T-cell (primary cell): Measurements from ENCODE around the gene TMA7. TPM values are rescaled to one million over a fixed set of nuclear protein-coding genes. Genes with fewer than 3 reads are reported as not detected.

Source experiments
- ATAC-seq, 4 experiments: fragments of 200-7000 bp in 3 of 4; fragments of 150-1000 bp in 1 of 4; cut with Tn5 transposase; replicated peaks in 1 of 4; 1 replicate in 3 of 4; 2 replicates in 1 of 4; pipeline ENCODE4 v1.10.0; 2021; ENCODE audit warnings: moderate library complexity in 3 of 4, mild to moderate bottlenecking in 2 of 4, moderate number of reproducible peaks in 1 of 4
- CTCF ChIA-PET, 2 donors: fragments of 300-600 bp; sonication (Branson Sonifier 250); formaldehyde crosslinking; loops; one replicate each; lab custom pipeline; 2022; ENCODE audit warnings: antibody characterized with exemption in 2 of 2; lab: Charles Lee
- POLR2A ChIA-PET, 2 donors: fragments of 300-600 bp; sonication (Branson Sonifier 250); formaldehyde crosslinking; loops; one replicate each; lab custom pipeline; 2022; ENCODE audit warnings: antibody characterized with exemption in 2 of 2; lab: Charles Lee
- DNase-seq, 35 experiments: peaks; one replicate each; pipeline versions ENCODE4 v3.0.0 to v3.0.0-alpha.2; 2013 to 2023
- H3K27ac ChIP-seq: one replicate; pipeline ENCODE4 v1.5.1; 2013; ENCODE audit warnings: low read length
- H3K27me3 ChIP-seq, 2 experiments: replicated peaks in 1 of 2; 1 replicate in 1 of 2; 2 replicates in 1 of 2; pipeline versions ENCODE4 v1.6.1 to v1.7.0; 2013; ENCODE audit warnings: low read length in 1 of 2, mixed read lengths in 1 of 2; ENCODE audit not compliant: control insufficient read depth in 2 of 2, insufficient read depth in 2 of 2; ENCODE audit errors: extremely low read depth in 1 of 2
- H3K36me3 ChIP-seq, 2 donors: 1 replicate in 1 of 2; 2 replicates in 1 of 2; pipeline versions ENCODE4 v1.6.1 to v1.7.0; 2013; ENCODE audit warnings: low read length in 1 of 2; ENCODE audit not compliant: control insufficient read depth in 2 of 2, insufficient read depth in 1 of 2; ENCODE audit errors: extremely low read depth in 1 of 2
- H3K4me1 ChIP-seq, 2 experiments: 1 replicate in 1 of 2; 2 replicates in 1 of 2; pipeline versions ENCODE4 v1.6.1 to v1.7.0; 2013; ENCODE audit warnings: low read length in 2 of 2, mixed read lengths in 1 of 2; ENCODE audit not compliant: insufficient read depth in 2 of 2, control insufficient read depth in 1 of 2; ENCODE audit errors: extremely low read depth in 1 of 2
- H3K4me3 ChIP-seq, 2 donors: 1 replicate in 1 of 2; 2 replicates in 1 of 2; pipeline versions ENCODE4 v1.5.1 to v1.7.0; 2013; ENCODE audit warnings: mild to moderate bottlenecking in 2 of 2, low read length in 1 of 2, moderate library complexity in 1 of 2; ENCODE audit not compliant: control insufficient read depth in 1 of 2; ENCODE audit errors: extremely low read depth in 1 of 2
- H3K9me3 ChIP-seq: 2 replicates; pipeline ENCODE4 v1.7.0; 2013
- H3K27ac Mint-ChIP-seq, 2 donors: one replicate each; pipeline ENCODE4 v1.8.0; 2020 to 2021; ENCODE audit warnings: mild to moderate bottlenecking in 2 of 2, mixed read lengths in 2 of 2
- H3K27me3 Mint-ChIP-seq, 2 donors: one replicate each; pipeline ENCODE4 v1.8.0; 2021 to 2022; ENCODE audit warnings: mixed read lengths in 2 of 2
- H3K36me3 Mint-ChIP-seq: one replicate; pipeline ENCODE4 v1.8.0; 2021; ENCODE audit warnings: mixed read lengths
- H3K4me1 Mint-ChIP-seq, 3 donors: one replicate each; pipeline ENCODE4 v1.8.0; 2020 to 2022; ENCODE audit warnings: mixed read lengths in 3 of 3, mild to moderate bottlenecking in 1 of 3
- H3K4me3 Mint-ChIP-seq, 3 donors: one replicate each; pipeline ENCODE4 v1.8.0; 2020 to 2022; ENCODE audit warnings: mild to moderate bottlenecking in 3 of 3, mixed read lengths in 3 of 3, moderate library complexity in 3 of 3
- H3K9me3 Mint-ChIP-seq, 3 donors: one replicate each; pipeline ENCODE4 v1.8.0; 2020 to 2022; ENCODE audit warnings: mixed read lengths in 3 of 3
- WGBS: methylation state at CpG from one replicate; pipeline ENCODE4 v1.1.5; 2013; ENCODE audit warnings: missing lambda C conversion rate; ENCODE audit not compliant: insufficient coverage; 5-methylcytosine and 5-hydroxymethylcytosine counted together
- total RNA-seq, 35 experiments: library from RNA in 6 of 35; stranded (reverse) in 6 of 35; fragments of 120-200 nt in 1 of 35; gene quantifications; one replicate each; pipeline versions ENCODE4 v1.2.1 to v1.2.4 and lab custom pipeline; 2013 to 2026

Gene TMA7
- 100 to 1,000 TPM; 216 to 245 (median 229) TPM for total RNA-seq
- 432 TPM for total RNA-seq (2013)
- total RNA-seq (lab: John Stamatoyannopoulos, UW): 89.4 to 148 (median 108) reads per million in 29 experiments

DNA sequence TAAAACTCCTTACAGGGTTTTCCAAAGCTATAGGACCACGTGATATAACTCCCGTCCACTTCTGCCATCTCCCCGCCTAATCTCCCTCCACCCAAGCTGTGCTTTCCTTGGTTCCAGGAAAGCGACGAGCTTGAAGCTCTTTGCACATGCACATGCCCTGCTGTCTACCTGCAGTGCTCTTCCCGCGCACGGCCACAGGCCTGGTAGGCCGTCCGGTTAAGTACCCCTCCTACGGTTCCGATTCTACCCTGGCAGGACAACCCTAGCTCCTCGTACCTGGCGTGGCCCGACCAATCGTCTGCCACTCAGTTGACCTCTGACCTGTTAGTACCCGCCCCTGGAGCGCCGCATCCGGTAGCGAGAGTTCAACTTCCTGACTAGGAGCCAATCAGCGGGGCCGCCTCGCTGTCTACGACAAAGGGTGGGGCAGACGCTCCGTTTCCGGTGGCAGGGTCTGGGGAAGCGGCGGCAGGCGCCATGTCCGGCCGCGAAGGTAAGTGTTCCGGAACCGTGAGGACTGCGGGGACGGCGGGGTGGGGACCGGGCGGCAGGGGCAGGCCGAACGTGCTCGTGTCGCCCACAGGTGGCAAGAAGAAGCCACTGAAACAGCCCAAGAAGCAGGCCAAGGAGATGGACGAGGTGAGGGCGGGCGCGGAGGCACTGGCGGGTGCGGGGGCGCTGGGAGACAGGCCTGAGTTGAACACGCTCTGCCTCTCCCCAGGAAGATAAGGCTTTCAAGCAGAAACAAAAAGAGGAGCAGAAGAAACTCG is at the start of gene TMA7, which contains the start of gene CCDC51:
TSS of gene TMA7 (plus strand) at position 438 of the 770 bp plus-strand sequence. CDS start at position 478, 40 bp downstream.
TSS of gene CCDC51 (minus strand) at position 300 of the 770 bp plus-strand sequence. CDS start 4,991 bp downstream, outside the sequence.
- Histone ChIP-seq H3K9me3 (no peaks in the 10 kb centered on the region), H3K27ac (peak within 1 kb of the TSS; percentile 93), H3K36me3 (peaks cover 5 to 34% of the 10 kb centered on the region in 2 donors), H3K27me3 (no peaks in the 10 kb centered on the region), H3K4me3 (peak within 1 kb of the TSS; percentile 80 to 90), H3K4me1 (peaks cover 12 to 49% of the 10 kb centered on the region in 2 experiments)
- peaks cover 10% of the 10 kb centered on the region for H3K36me3 Mint-ChIP-seq
- ChIA-PET POLR2A (interaction anchor here (0.5 to 1.9 kb wide), 8 partner anchors 14 to 250 kb away, joined by 3 to 10 read pairs (median 4); partner anchors contain the start of gene PFKFB4 (in 1 of the 2)), CTCF (interaction anchor here (0.7 to 2.1 kb wide), 10 partner anchors 18 to 352 kb away, joined by 3 to 16 read pairs (median 5); partner anchors contain the start of gene PFKFB4 (in 1 of the 2))
- ATAC-seq: peak; percentile 94 to 97 (median 95)
- peak; percentile 92 to 99 (median 97) for DNase-seq
- no peaks in the 10 kb centered on the region for H3K9me3 Mint-ChIP-seq
- H3K4me3 Mint-ChIP-seq: peak within 1 kb of the TSS; percentile 81 to 96 (median 89)
- under 1% methylated on average over 54 of the region's 54 CpGs for WGBS
- peaks cover 28 to 40% (median 37%) of the 10 kb centered on the region in 3 donors for H3K4me1 Mint-ChIP-seq
- no peaks in the 10 kb centered on the region for H3K27me3 Mint-ChIP-seq
- peak within 1 kb of the TSS; percentile 98 to 99 for H3K27ac Mint-ChIP-seq

DNA sequence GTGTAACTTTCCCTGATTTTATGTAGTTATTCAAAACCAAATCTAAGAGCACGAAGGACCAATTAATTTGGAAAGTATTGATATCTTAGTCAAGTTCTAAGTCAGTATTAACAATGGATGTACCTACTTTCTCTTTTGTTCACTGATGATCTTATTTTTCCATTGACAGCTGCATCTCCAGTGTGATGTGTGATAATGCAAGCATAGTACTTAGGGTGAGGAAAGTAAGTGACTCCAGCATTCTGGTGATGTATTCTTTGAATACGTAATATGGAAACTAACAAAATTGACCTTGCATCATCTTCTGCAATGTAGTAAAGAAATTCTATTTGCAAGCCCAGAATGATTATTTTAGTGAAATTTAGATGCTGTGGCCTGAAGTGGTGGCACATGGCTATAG is 45.7 kb upstream of the TMA7 start:
- Histone ChIP-seq H3K36me3 (no peaks in the 10 kb centered on the region), H3K9me3 (no peaks in the 10 kb centered on the region), H3K27me3 (peaks cover 0 to 21% of the 10 kb centered on the region in 2 experiments), H3K27ac (no peak overlapping the region), H3K4me3 (no peak overlapping the region), H3K4me1 (no peaks in the 10 kb centered on the region)
- ChIA-PET POLR2A (no interaction called here), CTCF (no interaction called here)
- Mint-ChIP-seq H3K27ac (no peak overlapping the region), H3K9me3 (no peaks in the 10 kb centered on the region), H3K27me3 (peaks cover 10 to 17% of the 10 kb centered on the region in 2 donors), H3K4me1 (no peaks in the 10 kb centered on the region), H3K4me3 (no peak overlapping the region), H3K36me3 (no peaks in the 10 kb centered on the region)
- ATAC-seq (no peak), DNase-seq (no peak)
- WGBS: no CpG with 5 or more reads among the region's 2 CpGs

DNA sequence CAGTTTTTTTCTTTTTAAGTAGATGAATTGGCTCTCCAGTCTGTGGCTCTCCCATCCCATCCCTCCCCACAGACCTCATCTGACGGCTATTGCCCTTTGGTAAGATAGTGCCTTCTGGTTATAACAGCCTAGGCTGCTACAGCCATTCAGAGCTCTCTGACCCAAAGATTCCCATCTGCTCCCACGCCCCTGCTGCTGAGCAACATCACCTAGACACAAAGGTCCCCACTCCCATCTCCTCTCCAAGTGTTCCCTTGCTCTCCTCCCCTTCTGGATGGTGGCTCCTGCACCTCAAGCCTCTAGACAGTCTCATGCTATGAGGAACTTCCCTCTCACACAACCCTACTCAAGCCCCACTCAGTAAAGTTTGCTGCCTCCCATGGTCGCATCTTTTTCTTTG is 44.3 kb upstream of the TMA7 start:
- no peaks in the 10 kb centered on the region for H3K9me3 ChIP-seq
- no peaks in the 10 kb centered on the region for H3K36me3 ChIP-seq
- no peaks in the 10 kb centered on the region for H3K9me3 Mint-ChIP-seq
- no peak overlapping the region for H3K27ac Mint-ChIP-seq
- DNase-seq (no peak), ATAC-seq (no peak)
- ChIA-PET POLR2A (interaction anchor here in 1 of 2 donors (0.6 kb wide), 1 partner anchor 142 kb away, joined by 4 read pairs; no protein-coding TSS in a partner anchor), CTCF (no interaction called here)
- H3K27me3 Mint-ChIP-seq: peaks cover 11 to 17% of the 10 kb centered on the region in 2 donors
- no peaks in the 10 kb centered on the region for H3K4me1 ChIP-seq
- WGBS: 76% methylated on average over 3 of the region's 3 CpGs
- no peaks in the 10 kb centered on the region for H3K36me3 Mint-ChIP-seq
- H3K27ac ChIP-seq: no peak overlapping the region
- H3K27me3 ChIP-seq: peaks cover 0 to 21% of the 10 kb centered on the region in 2 experiments
- no peak overlapping the region for H3K4me3 Mint-ChIP-seq
- no peak overlapping the region for H3K4me3 ChIP-seq
- H3K4me1 Mint-ChIP-seq: no peaks in the 10 kb centered on the region

DNA sequence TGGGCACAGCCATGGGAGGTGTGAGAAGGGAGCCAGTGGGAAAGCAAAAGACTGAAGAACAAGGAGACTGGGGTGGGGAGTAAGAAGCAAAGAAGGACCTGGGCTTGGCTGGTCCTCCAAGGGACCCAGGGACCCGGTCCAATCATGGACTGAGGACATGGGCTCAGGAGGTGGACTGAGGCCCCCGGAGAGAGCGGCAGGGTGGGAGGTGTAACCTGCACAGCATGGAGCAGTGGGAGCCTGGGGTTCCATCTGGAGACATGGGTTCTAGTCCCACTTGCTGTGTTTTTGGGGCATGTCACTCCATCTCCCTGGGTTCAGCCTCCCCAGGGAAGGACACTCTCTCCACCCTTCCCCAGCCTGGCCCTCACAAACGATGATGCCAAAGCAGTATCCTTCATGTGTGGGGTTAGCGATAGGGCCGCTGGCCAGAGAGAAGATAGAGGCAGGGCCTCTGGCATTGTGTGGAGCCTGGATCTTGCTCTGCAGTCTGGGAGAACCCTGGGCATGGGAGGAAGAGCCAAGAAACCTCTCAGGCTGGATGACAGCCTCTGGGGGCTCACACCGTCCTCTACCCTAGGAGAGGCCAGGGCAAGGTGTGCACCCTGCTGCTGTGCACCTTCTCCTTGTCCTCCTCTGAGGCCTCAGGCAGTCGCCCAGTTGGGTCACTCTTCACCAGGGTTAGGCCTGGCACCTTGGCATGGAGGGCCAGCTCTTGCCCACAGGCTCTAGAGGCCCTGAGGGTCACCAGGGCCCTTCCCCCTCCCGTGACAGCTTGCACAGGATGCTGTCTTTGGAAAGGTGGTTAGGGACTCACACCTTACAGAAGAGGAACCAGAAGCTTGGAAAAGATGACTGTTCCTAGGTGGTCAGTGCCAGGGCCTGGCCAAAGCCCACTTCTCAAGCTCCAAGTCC is 42.0 kb upstream of the TMA7 start:
- Histone ChIP-seq H3K9me3 (no peaks in the 10 kb centered on the region), H3K4me1 (no peaks in the 10 kb centered on the region), H3K36me3 (no peaks in the 10 kb centered on the region), H3K27me3 (peaks cover 0 to 21% of the 10 kb centered on the region in 2 experiments), H3K4me3 (no peak overlapping the region), H3K27ac (no peak overlapping the region)
- no peak overlapping the region for H3K4me3 Mint-ChIP-seq
- 63% methylated on average over 4 of the region's 9 CpGs for WGBS
- peaks cover 8 to 16% of the 10 kb centered on the region in 2 donors for H3K27me3 Mint-ChIP-seq
- no peaks in the 10 kb centered on the region for H3K4me1 Mint-ChIP-seq
- DNase-seq (peak in 1 of 35 experiments; percentile 7), ATAC-seq (no peak)
- H3K27ac Mint-ChIP-seq: no peak overlapping the region
- no peaks in the 10 kb centered on the region for H3K9me3 Mint-ChIP-seq
- ChIA-PET POLR2A (no interaction called here), CTCF (interaction anchor here (0.9 to 3.9 kb wide), 3 partner anchors 10 to 151 kb away, joined by 3 to 113 read pairs (median 3); no protein-coding TSS in a partner anchor)
- H3K36me3 Mint-ChIP-seq: no peaks in the 10 kb centered on the region

DNA sequence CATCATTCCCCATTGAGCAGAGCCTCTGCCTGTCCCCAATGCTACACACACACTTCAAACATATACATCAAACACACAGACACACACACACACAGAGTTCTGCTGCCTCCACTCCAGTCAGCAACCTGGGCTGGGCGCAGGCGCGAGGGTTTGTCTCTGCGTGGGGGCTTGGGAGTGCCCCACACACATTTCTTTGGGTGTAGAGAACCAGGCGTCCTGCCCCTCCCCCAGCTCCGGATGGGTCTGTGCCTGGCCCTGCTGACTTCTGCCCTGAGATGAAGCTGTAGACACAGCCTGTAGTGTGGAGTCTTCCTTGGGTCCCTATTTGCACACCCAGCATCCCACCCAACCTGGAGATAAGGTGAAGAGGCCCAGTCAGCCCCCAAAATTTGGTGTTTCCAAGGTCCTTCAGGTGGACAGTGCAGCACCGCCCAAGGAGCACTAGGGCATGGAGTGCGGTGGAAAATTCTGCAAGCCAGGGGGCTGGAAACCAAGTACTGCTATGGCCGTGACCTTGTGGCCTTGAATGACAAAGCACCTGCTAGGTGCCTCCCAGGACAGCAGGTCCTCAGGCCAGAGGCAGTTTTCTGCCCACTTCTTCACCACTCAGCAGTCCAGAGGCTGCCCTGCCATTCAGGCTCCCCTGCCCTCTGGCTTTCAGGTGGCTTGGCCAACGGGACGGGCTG is 41.2 kb upstream of the TMA7 start:
- Histone ChIP-seq H3K9me3 (no peaks in the 10 kb centered on the region), H3K27ac (no peak overlapping the region), H3K4me1 (no peaks in the 10 kb centered on the region), H3K27me3 (peaks cover 0 to 15% of the 10 kb centered on the region in 2 experiments), H3K4me3 (no peak overlapping the region), H3K36me3 (no peaks in the 10 kb centered on the region)
- peak in 1 of 35 experiments; percentile 9 for DNase-seq
- ChIA-PET CTCF (interaction anchor here (0.6 to 3.9 kb wide), 4 partner anchors 9 to 158 kb away, joined by 3 to 113 read pairs (median 3); partner anchors contain the start of gene PFKFB4 (in 1 of the 2)), POLR2A (no interaction called here)
- Mint-ChIP-seq H3K27ac (no peak overlapping the region), H3K27me3 (peaks cover 8 to 12% of the 10 kb centered on the region in 2 donors), H3K4me1 (no peaks in the 10 kb centered on the region), H3K9me3 (no peaks in the 10 kb centered on the region), H3K4me3 (no peak overlapping the region), H3K36me3 (no peaks in the 10 kb centered on the region)
- WGBS: 71% methylated on average over 8 of the region's 11 CpGs
- ATAC-seq: no peak
